Lung (tissue), 12 donors: ENCODE results near the gene COG1. TPM values are rescaled to one million over a fixed set of nuclear protein-coding genes. Genes with fewer than 3 reads are reported as not detected.

Experiments used
- ATAC-seq: fragments of 200-7000 bp; cut with Tn5 transposase; one replicate; pipeline ENCODE4 v1.9.1; 2020; ENCODE audit warnings: moderate number of reproducible peaks; ENCODE audit not compliant: insufficient read depth, low FRiP score
- DNase-seq, 3 donors: peaks; one replicate each; pipeline ENCODE4 v3.0.0-alpha.2; 2013 to 2017
- H3K27ac ChIP-seq, 2 donors: one replicate each; pipeline ENCODE4 v1.5.1; 2013; ENCODE audit warnings: mild to moderate bottlenecking in 2 of 2, moderate library complexity in 2 of 2, control low read depth in 1 of 2, inconsistent platforms in 1 of 2, low read depth in 1 of 2, low read length in 1 of 2
- H3K27me3 ChIP-seq, 3 donors: one replicate each; pipeline ENCODE4 v1.5.1; 2013; ENCODE audit warnings: low read length in 2 of 3; ENCODE audit not compliant: control insufficient read depth in 3 of 3, insufficient read depth in 3 of 3
- H3K36me3 ChIP-seq, 4 donors: one replicate each; pipeline ENCODE4 v1.5.1; 2013; ENCODE audit warnings: low read length in 4 of 4, mild to moderate bottlenecking in 1 of 4, moderate library complexity in 1 of 4; ENCODE audit not compliant: control insufficient read depth in 4 of 4, insufficient read depth in 4 of 4
- H3K4me1 ChIP-seq, 5 donors: one replicate each; pipeline ENCODE4 v1.5.1; 2013; ENCODE audit warnings: low read length in 5 of 5, mild to moderate bottlenecking in 2 of 5, moderate library complexity in 1 of 5; ENCODE audit not compliant: control insufficient read depth in 5 of 5, insufficient read depth in 5 of 5
- H3K4me3 ChIP-seq: one replicate; pipeline ENCODE4 v1.5.1; 2013; ENCODE audit warnings: mild to moderate bottlenecking, control low read depth, moderate library complexity
- H3K9ac ChIP-seq, 2 donors: one replicate each; pipeline ENCODE4 v1.5.1; 2013; ENCODE audit warnings: low read length in 2 of 2, control low read depth in 1 of 2; ENCODE audit not compliant: insufficient read depth in 1 of 2
- H3K9me3 ChIP-seq, 4 donors: one replicate each; pipeline ENCODE4 v1.5.1; 2013; ENCODE audit warnings: low read length in 3 of 4, mild to moderate bottlenecking in 1 of 4, moderate library complexity in 1 of 4; ENCODE audit not compliant: control insufficient read depth in 4 of 4, insufficient read depth in 3 of 4
- CTCF ChIP-seq: IDR thresholded peaks from 2 replicates; pipeline ENCODE4 v1.5.1; 2012; ENCODE audit warnings: mild to moderate bottlenecking; ENCODE audit errors: control extremely low read depth, extremely low read depth
- WGBS, 2 donors: extraction: QIAGEN DNeasy Blood & Tissue Kit; methylation state at CpG; one replicate each; pipeline ENCODE4 v1.1.7; 2013; 5-methylcytosine and 5-hydroxymethylcytosine counted together
- polyA plus RNA-seq, 2 donors: library from polyadenylated mRNA; stranded (reverse); fragments of 200-250 nt; gene quantifications; one replicate each; pipeline ENCODE4 v1.2.1, GENCODE V29; 2013
- total RNA-seq, 2 donors: library from RNA; depleted of rRNA in 1 of 2; stranded (reverse); fragments of >200 nt in 1 of 2; gene quantifications; one replicate each; pipeline ENCODE4 v1.2.1, GENCODE V29; 2014 to 2021
- donor health status: control.
- donor health status: control.
- donor health status: Bipolar disorder and iron deficiency.
- donor health status: healthy.
- donor health status: DM: yes; HTN: yes; CAD: no.

The COG1 gene
- total and polyA plus RNA-seq, 4 donors = 13.3 to 41.2 (median 21.1) TPM

GRCh38 chr17:73223626-73224230 is 30.9 kb downstream of the COG1 start:
- ATAC-seq = no peak
- 93 to 96% methylated on average over 2 of the region's 2 CpGs for WGBS, 2 donors
- no peak for DNase-seq
- TF ChIP-seq CTCF = no peak
- Histone ChIP-seq H3K9me3 (no peaks in the 10 kb centered on the region), H3K9ac (peak overlapping the region in 1 of 2 donors; percentile 32), H3K27me3 (no peaks in the 10 kb centered on the region), H3K4me3 (no peak overlapping the region), H3K36me3 (no peaks in the 10 kb centered on the region), H3K4me1 (peaks cover 0 to 5% (median 4%) of the 10 kb centered on the region in 5 donors), H3K27ac (no peak overlapping the region)

- WGBS, 2 donors = 88 to 95% methylated on average over 2 of the region's 2 CpGs
- Histone ChIP-seq H3K9me3 (no peaks in the 10 kb centered on the region), H3K9ac (no peak overlapping the region), H3K36me3 (no peaks in the 10 kb centered on the region), H3K27ac (no peak overlapping the region), H3K27me3 (no peaks in the 10 kb centered on the region), H3K4me3 (no peak overlapping the region), H3K4me1 (peaks cover 0 to 8% (median 5%) of the 10 kb centered on the region in 5 donors)
- TF ChIP-seq CTCF = no peak
- no peak for DNase-seq
- ATAC-seq = no peak
Measured at GRCh38 chr17:73224237-73224636, 31.4 kb downstream of the COG1 start.

GRCh38 chr17:73224663-73225305 is 31.9 kb downstream of the COG1 start:
- no peak for TF ChIP-seq CTCF

More at GRCh38 chr17:73224663-73225305, 31.9 kb downstream of the COG1 start:
- no peaks in the 10 kb centered on the region for H3K9me3 ChIP-seq
- no peak overlapping the region for H3K9ac ChIP-seq
- DNase-seq (no peak), ATAC-seq (no peak)
- WGBS, 2 donors = 84 to 92% methylated on average over 5 of the region's 5 CpGs
- no peak overlapping the region for H3K4me3 ChIP-seq
- peak overlapping the region in 1 of 2 donors; percentile 4 for H3K27ac ChIP-seq
- H3K36me3 ChIP-seq = no peaks in the 10 kb centered on the region
- H3K4me1 ChIP-seq = peaks cover 0 to 10% (median 5%) of the 10 kb centered on the region in 5 donors
- H3K27me3 ChIP-seq = no peaks in the 10 kb centered on the region
